NCI-H2196 (cell line): Measurements from ENCODE around the gene INHA.

ENCODE experiments used
- DNase-seq: peaks from one replicate; lab custom pipeline; 2025; ENCODE audit not compliant: unreplicated experiment; lab: John Stamatoyannopoulos, UW

INHA gene

GRCh38 chr2:219557791-219558785 is 14.0 kb upstream of the INHA start:
- no peak for DNase-seq

- DNase-seq, result no peak
Observed at GRCh38 chr2:219559156-219559915, 12.8 kb upstream of the INHA start.

- no peak for DNase-seq
Observed at GRCh38 chr2:219560037-219560892, 11.8 kb upstream of the INHA start.

GRCh38 chr2:219560893-219561178 is 11.3 kb upstream of the INHA start:
- no peak for DNase-seq

GRCh38 chr2:219561179-219562048 is 10.7 kb upstream of the INHA start:
- no peak for DNase-seq

- no peak for DNase-seq
Observed at GRCh38 chr2:219562049-219563020, 9.8 kb upstream of the INHA start.

- no peak for DNase-seq
Observed at GRCh38 chr2:219563271-219563928, 8.7 kb upstream of the INHA start.

- DNase-seq, result no peak
Observed at GRCh38 chr2:219565130-219566080, 6.7 kb upstream of the INHA start.

GRCh38 chr2:219566640-219567039 is 5.5 kb upstream of the INHA start:
- DNase-seq, result no peak

GRCh38 chr2:219567131-219567530 is 5.0 kb upstream of the INHA start:
- DNase-seq, result no peak

- no peak for DNase-seq
Observed at GRCh38 chr2:219567791-219568361, 4.2 kb upstream of the INHA start.

- DNase-seq, result no peak
Observed at GRCh38 chr2:219569041-219569440, 3.1 kb upstream of the INHA start.

GRCh38 chr2:219569635-219570034 is 2.5 kb upstream of the INHA start:
- no peak for DNase-seq

GRCh38 chr2:219570194-219570923 is 1.8 kb upstream of the INHA start:
- DNase-seq, result peak; percentile 31

- no peak for DNase-seq
Observed at GRCh38 chr2:219570924-219571310, 1.2 kb upstream of the INHA start.
